Loucy (cell line): Measurements from ENCODE around the gene GAB2.

Experiments
- H2AFZ ChIP-seq: fragments of 200-600 bp; sonication (generic); 2 replicates; pipeline ENCODE4 v1.6.0; 2016; ENCODE audit warnings: antibody characterized with exemption, mild to moderate bottlenecking, low read length, moderate library complexity
- H3F3A ChIP-seq: fragments of 200-600 bp; 2 replicates; pipeline ENCODE4 v1.6.0; 2016; ENCODE audit warnings: antibody characterized with exemption, low read depth, mild to moderate bottlenecking
- H3K27me3 ChIP-seq: fragments of 200-600 bp; sonication (generic); 2 replicates; pipeline ENCODE4 v1.6.1; 2014; ENCODE audit warnings: low read length, mild to moderate bottlenecking; ENCODE audit not compliant: insufficient read depth, poor library complexity, severe bottlenecking
- H3K36me3 ChIP-seq: fragments of 200-600 bp; sonication (generic); 2 replicates; pipeline ENCODE4 v1.6.1; 2016; ENCODE audit warnings: low read length; ENCODE audit not compliant: insufficient read depth
- H3K4me1 ChIP-seq: fragments of 200-600 bp; sonication (generic); 2 replicates; pipeline ENCODE4 v1.5.1; 2014; ENCODE audit warnings: low read length, mild to moderate bottlenecking; ENCODE audit not compliant: insufficient read depth, poor library complexity, severe bottlenecking
- H3K4me2 ChIP-seq: fragments of 200-600 bp; sonication (generic); 2 replicates; pipeline ENCODE4 v1.6.0; 2014; ENCODE audit warnings: antibody characterized with exemption, low read length, low read depth, mild to moderate bottlenecking; ENCODE audit not compliant: poor library complexity, severe bottlenecking
- H3K4me3 ChIP-seq: fragments of 200-600 bp; sonication (generic); 2 replicates; pipeline ENCODE4 v1.5.1; 2014; ENCODE audit warnings: low read length, mild to moderate bottlenecking, mixed read lengths; ENCODE audit not compliant: poor library complexity, severe bottlenecking
- H3K79me2 ChIP-seq: fragments of 200-600 bp; sonication (generic); 2 replicates; pipeline ENCODE4 v1.6.1; 2014; ENCODE audit warnings: low read length; ENCODE audit not compliant: insufficient read depth
- H3K9ac ChIP-seq: fragments of 200-600 bp; sonication (generic); 2 replicates; pipeline ENCODE4 v1.6.0; 2014; ENCODE audit warnings: mild to moderate bottlenecking, low read depth, low read length, moderate library complexity; ENCODE audit not compliant: poor library complexity, severe bottlenecking
- H3K9me2 ChIP-seq: fragments of 200-600 bp; sonication (generic); replicated peaks from 2 replicates; pipeline ENCODE4 v1.6.1; 2016; ENCODE audit warnings: low read depth, low read length, mixed read lengths
- H3K9me3 ChIP-seq: fragments of 200-600 bp; sonication (generic); 2 replicates; pipeline ENCODE4 v1.6.1; 2014; ENCODE audit warnings: mild to moderate bottlenecking, antibody characterized with exemption, low read length, low read depth; ENCODE audit not compliant: insufficient read depth
- H4K20me1 ChIP-seq: fragments of 200-600 bp; sonication (generic); 2 replicates; pipeline ENCODE4 v1.6.0; 2014; ENCODE audit warnings: antibody characterized with exemption, low read length, mild to moderate bottlenecking; ENCODE audit not compliant: insufficient read depth, poor library complexity, severe bottlenecking
- EZH2phosphoT487 ChIP-seq: fragments of 200-600 bp; IDR thresholded peaks from 2 replicates; pipeline ENCODE4 v1.6.1; 2018; ENCODE audit warnings: antibody characterized with exemption, mild to moderate bottlenecking, moderate library complexity, borderline replicate concordance
- TF ChIP-seq, protein P1 (sequence below): fragments of 200-600 bp; sonication (generic); conservative IDR thresholded peaks from 2 replicates; pipeline ENCODE4 v1.5.1; 2014; ENCODE audit warnings: mild to moderate bottlenecking, antibody characterized with exemption, low read length

Gene GAB2

DNA sequence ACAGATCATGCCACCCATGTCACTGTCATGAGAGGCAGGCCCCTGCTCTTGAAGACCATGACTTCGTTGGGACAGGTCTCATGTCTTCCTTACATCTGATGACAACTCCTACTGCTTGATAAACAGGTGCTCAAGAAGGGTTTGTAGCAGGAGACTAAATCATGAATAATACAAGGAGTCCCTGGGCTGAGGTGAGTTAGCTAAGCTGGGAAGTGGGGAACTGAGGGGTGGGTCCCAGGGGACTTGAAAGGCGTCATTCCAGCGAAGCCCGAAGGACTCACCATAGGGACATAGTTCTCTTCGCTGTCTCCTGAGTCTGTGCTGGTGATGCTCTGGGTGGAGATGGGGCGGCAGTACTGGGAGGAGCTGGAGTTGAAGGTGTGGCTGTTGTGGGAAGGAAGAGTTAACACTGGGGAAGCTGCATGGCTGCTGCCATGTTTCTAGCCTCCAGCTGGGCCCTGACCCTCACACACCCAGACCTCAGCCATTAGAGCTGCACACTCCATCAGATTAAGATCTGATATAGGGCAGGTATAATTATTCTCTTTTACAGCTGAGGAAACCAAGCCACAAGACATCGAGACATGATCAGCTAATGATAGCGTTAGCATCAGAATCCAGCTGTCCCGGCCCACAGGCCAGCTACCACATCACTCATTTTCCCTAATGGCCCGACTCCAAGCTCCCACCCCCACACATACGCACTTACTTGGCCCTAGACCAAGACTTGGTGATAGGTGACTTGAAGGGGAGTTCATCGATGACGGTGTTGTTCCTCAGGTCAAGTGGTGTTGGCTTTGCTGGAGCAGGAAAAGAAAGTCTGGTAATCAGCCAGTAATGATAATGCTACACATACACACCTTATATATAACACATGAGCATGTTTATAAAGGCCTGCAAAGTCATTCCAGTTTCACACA lies 196.0 kb downstream of the GAB2 start:
- Histone ChIP-seq H3K79me2 (no peaks in the 10 kb centered on the region), H3K9ac (no peak overlapping the region), H3K4me1 (no peaks in the 10 kb centered on the region), H2AFZ (no peak overlapping the region), H3K36me3 (no peaks in the 10 kb centered on the region), H3K9me2 (no peaks in the 10 kb centered on the region), H3K27me3 (no peaks in the 10 kb centered on the region), H4K20me1 (no peaks in the 10 kb centered on the region), H3K4me2 (no peak overlapping the region), H3K4me3 (no peak overlapping the region), H3K9me3 (no peaks in the 10 kb centered on the region), H3F3A (no peaks in the 10 kb centered on the region)
- TF ChIP-seq, protein P1, sequence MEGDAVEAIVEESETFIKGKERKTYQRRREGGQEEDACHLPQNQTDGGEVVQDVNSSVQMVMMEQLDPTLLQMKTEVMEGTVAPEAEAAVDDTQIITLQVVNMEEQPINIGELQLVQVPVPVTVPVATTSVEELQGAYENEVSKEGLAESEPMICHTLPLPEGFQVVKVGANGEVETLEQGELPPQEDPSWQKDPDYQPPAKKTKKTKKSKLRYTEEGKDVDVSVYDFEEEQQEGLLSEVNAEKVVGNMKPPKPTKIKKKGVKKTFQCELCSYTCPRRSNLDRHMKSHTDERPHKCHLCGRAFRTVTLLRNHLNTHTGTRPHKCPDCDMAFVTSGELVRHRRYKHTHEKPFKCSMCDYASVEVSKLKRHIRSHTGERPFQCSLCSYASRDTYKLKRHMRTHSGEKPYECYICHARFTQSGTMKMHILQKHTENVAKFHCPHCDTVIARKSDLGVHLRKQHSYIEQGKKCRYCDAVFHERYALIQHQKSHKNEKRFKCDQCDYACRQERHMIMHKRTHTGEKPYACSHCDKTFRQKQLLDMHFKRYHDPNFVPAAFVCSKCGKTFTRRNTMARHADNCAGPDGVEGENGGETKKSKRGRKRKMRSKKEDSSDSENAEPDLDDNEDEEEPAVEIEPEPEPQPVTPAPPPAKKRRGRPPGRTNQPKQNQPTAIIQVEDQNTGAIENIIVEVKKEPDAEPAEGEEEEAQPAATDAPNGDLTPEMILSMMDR = no peak
- no peak for TF ChIP-seq EZH2phosphoT487

GRCh38 chr11:78220218-78221157 lies 197.1 kb downstream of the GAB2 start:
- H2AFZ ChIP-seq = no peak overlapping the region
- H3K27me3 ChIP-seq = no peaks in the 10 kb centered on the region
- no peaks in the 10 kb centered on the region for H3K4me1 ChIP-seq
- H3K9me3 ChIP-seq = no peaks in the 10 kb centered on the region
- TF ChIP-seq, protein P1 = no peak
- H4K20me1 ChIP-seq = no peaks in the 10 kb centered on the region
- H3F3A ChIP-seq = no peaks in the 10 kb centered on the region
- no peaks in the 10 kb centered on the region for H3K79me2 ChIP-seq
- H3K36me3 ChIP-seq = no peaks in the 10 kb centered on the region; the same call in 1 of the 2 replicates
- H3K9me2 ChIP-seq = no peaks in the 10 kb centered on the region
- no peak overlapping the region for H3K9ac ChIP-seq
- H3K4me3 ChIP-seq = no peak overlapping the region
- H3K4me2 ChIP-seq = no peak overlapping the region

DNA sequence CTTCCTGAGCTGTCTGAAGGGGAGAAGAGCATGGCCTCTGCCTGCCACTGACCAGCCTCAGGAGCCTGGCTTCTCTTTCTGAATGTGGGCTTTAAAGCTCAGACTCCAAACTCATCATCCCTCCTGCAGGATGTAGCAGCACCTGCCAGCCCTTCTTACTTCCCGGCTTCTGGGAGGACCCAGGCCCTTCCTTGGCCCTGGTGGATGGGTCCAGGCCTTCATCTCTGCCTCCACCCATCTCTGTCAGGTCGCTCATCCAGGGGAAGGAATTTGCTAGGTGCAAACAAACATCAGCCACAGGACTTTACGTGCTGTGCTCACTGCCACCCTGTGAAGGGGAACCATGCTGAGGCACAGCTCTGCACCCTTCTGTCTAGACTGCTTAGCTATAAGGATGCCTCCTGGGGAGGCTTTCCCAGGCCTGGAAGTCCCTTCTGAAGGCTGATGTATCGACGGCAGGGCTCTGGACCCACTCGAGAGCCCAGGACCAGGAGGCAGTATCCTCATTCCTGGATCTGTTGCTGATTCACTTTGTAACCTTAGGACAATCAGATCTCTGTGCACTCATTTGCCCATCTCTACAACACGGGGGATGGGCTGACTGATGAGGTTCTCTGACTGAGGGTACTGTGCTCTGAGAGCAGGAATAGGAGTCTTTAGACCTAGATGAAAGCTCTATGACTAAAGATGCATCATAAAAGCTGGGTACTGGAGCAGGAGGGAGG lies 198.0 kb downstream of the GAB2 start:
- no peaks in the 10 kb centered on the region; the same call in 1 of the 2 replicates for H3K36me3 ChIP-seq
- H2AFZ ChIP-seq = no peak overlapping the region
- H3K9me2 ChIP-seq = no peaks in the 10 kb centered on the region
- H3K9me3 ChIP-seq = no peaks in the 10 kb centered on the region
- no peak overlapping the region for H3K4me3 ChIP-seq
- H3K79me2 ChIP-seq = no peaks in the 10 kb centered on the region
- H3K4me2 ChIP-seq = no peak overlapping the region
- TF ChIP-seq, protein P1 = no peak
- no peak for TF ChIP-seq EZH2phosphoT487
- H4K20me1 ChIP-seq = no peaks in the 10 kb centered on the region
- no peak overlapping the region for H3K9ac ChIP-seq
- no peaks in the 10 kb centered on the region for H3F3A ChIP-seq
- H3K4me1 ChIP-seq = no peaks in the 10 kb centered on the region
- no peaks in the 10 kb centered on the region for H3K27me3 ChIP-seq
